HL-60/S4 treated with phorbol 12-myristate 13-acetate at 8.2 ng/mL for 4 days and 3 days (cell line): ENCODE results near the gene HOPX.
"Not testable (repeated sequence)": the region's sequence is repeated elsewhere in the genome, so short reads cannot be mapped to it uniquely, and the experiment has no call there.

Source experiments
- in situ Hi-C: fragments of 300-500 bp; cut with MboI; formaldehyde crosslinking; loops from 2 replicates; pipeline ENCODE4 v1.15.0; 2022; ENCODE audit warnings: low sequenced_read_pairs

HOPX gene

DNA sequence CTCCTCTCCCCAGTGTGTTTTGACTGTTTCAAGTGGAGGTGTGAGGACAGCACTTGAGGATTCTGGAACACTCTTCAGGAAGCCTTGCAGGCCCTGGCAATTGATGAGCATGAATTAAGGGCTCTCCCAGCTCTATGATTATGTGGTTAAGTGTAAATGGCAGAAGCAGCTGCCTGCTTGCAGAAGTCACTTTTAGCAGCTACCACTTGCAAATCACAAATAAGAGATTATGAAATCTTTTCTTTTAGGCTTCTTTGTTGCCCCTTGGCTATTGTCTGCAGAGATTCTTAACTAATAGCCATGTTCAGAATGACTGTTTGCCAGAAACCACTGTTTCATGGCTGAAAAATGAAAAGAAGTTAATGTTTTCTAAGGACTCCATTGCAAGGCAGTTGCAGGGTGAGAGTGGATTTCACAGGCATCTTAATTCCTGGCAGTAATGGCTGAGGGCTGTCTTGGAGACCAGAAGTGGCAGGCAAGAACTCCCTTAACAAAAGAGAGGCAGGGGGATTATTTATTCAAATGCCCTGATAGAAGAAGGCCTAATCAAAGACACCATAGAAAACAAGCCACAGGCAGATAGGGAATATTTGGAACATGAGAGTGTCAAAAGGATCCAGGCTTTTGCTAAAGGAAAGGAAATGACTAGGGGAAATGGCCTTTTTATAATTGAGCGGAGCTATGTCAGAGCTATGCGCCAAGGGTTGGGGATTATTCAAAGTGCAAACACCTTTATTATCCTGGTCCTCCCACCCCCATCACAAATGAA lies 8.3 kb upstream of the HOPX start:
- in situ Hi-C loops, result no loop called here

DNA sequence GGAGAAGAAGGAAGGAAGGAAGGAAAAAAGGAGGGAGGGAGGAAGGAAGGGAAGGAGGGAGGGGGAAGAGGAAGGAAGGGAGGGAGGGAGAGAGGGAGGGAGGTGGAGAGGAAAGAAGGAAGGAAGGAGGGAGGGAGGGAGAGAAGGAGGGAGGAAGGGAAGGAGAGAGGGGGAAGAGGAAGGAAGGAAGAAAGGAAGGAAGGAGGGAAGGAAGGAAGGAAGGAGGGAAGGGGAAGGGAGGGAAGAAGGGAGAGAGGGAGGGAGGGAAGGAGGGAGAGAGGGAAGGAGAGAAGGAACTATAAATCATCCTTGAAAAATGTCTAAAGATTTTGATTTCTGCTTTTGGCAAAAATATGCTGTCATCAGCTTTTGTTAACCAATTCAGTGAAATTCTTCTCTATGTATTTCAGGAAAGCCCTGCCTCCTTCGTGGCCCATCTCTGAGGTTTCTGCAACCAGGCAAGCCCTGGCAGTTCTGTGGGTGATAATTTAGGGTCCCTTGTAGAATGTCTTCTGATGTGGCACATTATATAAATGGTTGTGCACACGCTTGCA lies 7.1 kb upstream of the HOPX start:
- in situ Hi-C loops, result no loop called here

DNA sequence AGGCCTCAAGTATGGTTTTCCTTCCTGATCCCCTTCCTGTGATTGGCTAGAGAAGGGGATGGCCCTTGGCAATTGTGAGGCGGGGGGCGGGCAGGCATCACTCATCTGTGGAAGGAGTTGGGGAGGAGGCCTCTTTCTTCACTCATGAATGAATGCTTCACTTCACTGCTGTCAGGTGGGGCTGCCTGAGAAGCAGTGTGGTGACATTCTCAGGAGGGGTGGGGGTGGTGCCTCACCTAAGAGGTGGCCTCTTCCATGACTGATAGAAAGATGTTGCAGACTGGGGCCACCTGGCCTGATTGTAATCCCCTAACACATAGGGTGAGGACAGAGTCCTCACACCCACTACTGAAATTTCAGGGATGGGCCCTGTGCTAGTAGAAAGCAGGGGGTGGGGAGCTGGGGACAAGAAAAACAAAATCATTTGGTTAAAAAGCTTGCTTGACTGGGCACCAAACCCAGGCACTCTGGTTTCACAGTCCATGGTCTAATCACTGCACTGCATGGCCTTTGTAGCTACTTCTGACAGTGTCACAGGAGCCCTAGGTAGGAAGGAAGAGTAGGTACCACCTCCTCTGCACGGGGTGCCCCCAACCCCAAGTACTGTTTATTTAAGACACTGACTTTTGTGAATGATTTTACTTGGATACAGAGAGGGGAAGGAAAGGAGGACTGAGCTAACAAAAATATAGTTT lies 5.6 kb upstream of the HOPX start:
- in situ Hi-C loops, result no loop called here

DNA sequence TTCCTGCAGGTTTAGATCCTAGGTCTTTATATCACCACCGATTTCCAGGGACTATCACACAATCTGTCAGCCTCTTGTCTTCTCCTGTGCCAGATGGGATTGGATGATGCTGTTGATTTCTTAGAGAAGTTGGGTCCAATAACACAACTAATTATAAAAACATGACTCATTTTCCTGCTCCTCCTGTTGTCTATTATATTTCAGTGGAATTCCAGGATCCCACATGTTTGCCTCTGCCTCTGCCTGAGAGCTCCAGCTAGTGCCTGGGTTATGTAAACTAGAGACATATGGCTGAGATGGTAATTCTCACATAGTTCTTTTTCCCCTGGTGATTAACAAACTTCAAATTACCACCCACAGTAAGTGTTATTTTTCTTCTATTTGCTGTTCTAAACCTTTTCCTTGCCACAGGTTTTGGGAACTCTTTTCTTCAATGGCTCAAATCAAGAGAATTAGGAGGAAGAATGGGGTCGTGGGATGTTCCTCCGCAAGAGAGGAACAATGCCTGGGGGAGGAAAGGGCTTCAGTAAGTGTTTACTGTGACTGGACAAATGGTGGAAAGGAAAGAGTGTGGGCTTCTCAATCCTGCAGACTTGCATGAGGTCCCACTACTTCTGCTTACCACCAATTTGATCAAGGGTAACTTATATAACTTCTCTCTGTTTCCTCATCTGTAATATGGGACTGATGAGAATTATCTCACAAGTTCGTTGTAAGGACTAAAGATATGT lies 3.4 kb upstream of the HOPX start:
- in situ Hi-C loops, result no loop called here

DNA sequence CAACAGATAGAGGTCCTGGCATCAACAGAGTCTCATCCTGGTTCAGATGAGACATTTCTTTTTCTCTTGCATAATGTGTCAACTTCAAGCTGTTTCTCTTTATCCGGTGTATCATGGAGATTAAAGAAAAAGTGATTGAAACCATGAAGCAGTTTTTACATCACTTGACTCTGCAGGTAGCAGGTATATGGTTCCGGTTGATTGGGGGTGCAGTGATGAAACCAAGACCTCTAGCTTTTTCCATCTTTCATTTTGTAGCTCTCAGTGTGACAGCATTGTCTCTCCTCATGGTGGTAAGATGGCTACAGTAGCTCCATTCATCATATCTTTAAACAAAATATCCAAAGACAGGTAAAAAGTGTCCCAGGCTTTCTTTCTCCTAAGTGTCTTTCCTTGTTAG lies 2.4 kb upstream of the HOPX start:
- in situ Hi-C loops, result no loop called here

DNA sequence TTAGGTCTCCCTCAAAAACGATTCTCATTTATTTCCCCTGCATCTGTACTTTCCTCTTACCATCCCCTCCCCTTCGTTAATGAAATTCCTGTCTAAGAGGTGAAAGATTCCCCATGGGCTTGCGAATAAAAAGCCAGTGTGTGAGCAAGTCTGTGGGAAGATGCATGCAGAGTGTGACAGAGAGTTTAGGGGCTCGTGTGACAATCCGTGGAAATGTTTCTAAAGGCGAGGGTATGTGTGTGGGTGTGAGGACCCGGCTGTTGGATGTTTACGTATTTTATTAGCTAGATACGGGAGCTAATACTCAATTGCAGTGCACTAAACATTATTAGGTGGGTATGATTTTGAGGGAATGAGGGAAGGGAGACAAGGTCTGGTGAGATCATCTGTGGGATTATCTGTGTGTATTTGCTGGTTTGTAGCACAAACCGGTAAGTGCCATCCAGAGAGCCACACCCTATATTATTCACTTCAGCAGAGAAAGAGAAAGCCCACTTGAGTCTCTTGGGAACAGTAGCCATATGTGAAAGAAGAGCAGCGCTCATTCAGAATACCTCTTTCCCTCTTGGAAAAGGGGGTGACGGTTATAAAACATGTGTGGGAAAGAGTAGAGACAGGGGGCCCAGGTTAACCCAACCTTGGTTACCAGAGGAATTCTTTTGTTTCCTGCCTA lies 893 bp upstream of the HOPX start:
- in situ Hi-C loops, result no loop called here

DNA sequence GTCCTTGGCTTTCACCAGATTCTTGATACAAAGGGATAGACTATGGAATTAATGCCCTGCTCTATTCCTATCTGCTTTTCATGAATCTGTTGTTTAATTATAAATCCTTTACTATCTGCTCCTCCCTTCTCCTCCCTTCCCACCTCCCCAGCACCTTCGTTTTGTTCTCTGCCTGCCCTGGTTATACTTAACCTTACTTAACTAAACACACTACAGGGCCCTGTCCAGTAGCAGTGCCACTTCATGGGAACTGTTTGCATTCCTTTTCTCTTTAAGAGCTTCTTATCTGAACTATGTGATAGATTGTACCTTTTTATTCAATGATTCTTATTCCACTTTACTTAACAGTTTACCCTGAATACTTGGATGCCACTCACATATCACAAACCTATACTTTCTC lies 830 bp downstream of the HOPX start:
- in situ Hi-C loops, result no loop called here

DNA sequence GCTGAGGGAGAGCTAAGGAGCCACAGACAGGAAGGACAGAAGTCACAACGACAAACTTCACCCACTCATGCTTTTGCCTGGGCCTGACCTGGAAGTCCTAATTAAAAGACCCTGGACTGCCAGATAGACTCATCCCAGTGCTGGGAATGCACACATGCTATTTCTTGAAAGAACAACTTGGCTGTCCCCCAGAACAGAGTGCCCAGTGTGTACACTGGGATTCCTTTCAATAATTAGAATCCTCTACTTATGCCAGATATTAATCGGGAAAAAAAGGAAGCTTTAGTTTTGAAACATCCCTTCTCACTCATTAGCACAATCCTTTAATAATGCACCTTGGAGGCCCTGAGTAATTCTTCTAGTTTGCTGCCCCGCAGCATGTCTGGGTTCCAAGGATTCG lies 3.4 kb downstream of the HOPX start:
- in situ Hi-C loops, result no loop called here

DNA sequence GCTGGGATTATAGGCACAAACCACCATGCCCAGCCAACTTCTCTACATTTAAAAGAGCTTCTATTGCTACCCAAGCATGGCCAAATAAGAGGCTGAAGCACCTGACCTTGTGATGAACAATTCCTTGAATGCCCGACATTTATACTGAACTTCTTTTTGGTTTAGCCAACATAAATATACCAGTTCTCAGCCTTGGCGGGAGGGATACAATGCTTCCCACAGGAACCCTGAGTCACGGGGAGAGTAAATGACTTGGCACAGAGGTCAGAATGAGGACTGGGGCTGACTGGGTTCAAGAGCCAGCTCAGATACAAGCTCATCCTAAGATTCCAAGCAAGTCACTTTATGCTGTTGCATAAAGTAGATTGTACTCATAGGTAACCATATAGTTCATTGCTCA lies 6.1 kb downstream of the HOPX start:
- in situ Hi-C loops, result no loop called here

DNA sequence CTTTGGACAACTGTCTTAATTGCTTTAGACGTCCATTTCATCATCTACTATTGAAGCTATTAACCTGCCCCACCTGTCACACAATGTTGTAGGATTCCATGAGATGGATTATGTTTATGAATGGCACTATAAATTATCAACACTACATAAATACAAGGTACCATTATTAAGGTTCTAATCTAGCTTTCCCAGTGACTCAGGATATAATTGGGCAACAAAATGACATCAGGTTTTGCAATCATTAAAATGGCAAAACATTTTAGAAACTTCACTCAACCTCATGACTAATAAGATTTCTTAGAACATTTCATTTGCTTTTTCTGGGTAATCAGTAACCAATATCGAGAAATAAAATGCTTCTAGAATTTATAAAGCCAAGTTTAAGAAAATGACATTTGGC lies 9.2 kb downstream of the HOPX start:
- in situ Hi-C loops, result no loop called here

DNA sequence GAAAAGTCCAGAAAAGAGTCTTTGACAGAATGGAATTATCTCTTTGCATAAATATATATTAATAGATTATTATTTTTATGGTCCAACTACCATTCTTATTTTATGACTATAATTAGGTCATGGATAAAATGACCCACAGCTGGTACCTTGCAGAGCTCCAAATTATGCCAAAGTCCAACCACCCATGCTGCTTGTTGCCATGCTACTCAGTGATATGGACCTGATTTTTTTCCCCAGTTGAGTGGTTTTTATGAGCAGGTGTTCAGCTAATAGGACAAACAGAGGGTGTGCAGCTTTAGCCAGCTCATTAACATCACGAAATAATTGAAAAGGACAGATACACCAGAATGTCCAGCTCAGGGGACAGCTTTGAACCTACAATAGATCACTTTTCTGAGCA lies 9.7 kb downstream of the HOPX start:
- in situ Hi-C loops, result no loop called here

DNA sequence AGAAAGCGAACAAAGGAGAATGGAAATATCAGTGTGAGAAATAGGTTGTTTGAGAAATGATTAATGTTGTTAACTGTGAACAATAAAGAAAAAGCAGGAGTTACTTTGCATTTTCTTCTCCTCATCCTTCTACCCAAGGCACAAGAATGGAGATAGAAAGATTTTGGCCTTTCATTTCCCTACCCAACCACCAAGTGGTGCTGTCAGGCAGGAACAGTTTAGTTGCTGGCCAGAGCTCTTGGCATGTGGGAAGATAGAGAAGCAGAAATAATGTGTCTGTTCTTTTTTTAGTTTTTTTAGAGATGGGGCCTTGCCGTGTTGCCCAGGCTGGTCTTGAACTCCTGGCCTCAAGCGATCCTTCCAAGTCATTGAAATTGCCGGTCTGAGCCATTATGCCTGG lies 12.8 kb downstream of the HOPX start:
- in situ Hi-C loops, result no loop called here

DNA sequence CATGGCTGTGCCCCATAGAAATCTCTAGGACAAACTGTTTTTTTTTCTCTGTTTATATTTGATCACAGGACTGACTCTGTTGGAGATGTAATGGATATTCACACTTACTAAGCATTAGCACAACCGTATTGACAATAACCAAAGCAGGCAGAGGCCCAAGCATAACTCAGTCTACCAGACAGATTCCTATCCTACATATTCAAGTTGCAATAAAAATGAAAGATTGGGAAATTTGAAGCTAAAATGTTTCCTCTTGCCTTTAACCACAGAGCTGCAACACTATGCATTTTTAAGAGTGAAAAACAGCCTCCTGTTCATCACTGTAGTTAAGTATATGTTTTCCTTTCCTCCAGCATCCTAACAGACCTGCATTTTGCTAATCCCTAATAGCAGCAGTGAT lies 13.7 kb downstream of the HOPX start:
- in situ Hi-C loops, result not testable (repeated sequence)

DNA sequence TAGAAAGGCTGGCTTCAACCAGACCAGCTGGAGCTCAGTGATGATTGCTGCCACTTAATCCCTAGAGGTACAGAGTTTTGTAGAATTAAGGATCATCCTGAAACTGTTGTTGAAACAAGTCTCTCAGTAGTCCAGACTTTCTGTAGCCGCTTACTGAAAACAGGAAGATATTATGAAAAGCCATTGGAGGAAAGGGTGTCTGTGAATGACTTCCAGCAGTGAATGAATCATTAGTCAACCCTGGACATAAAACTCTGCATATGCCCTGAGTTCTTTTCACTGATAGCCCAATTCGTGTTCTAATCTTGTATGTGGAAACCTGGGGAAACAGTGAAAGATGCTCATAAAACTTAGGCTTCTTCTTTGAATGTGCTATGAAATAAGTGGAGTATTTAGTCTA lies 14.8 kb downstream of the HOPX start:
- in situ Hi-C loops, result no loop called here

DNA sequence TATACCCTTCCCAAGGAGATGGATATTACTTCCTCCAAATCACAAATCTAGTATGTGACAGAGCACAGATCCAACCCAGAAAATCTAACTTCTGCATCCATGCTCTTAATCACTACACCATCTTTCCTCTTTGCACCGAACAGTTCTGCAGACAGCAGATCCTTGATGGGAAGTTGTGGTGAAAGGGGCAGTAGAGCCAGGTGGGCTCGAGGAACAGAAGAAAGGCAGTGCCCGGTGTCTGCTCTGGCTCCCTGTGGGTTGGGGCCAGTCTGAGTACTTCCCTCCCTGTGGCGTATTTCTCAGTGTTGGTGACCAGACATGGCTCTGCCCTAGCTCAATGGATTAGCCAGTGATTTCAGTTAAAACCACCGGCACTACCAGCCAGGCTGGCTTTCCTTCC lies 15.3 kb downstream of the HOPX start:
- in situ Hi-C loops, result no loop called here

DNA sequence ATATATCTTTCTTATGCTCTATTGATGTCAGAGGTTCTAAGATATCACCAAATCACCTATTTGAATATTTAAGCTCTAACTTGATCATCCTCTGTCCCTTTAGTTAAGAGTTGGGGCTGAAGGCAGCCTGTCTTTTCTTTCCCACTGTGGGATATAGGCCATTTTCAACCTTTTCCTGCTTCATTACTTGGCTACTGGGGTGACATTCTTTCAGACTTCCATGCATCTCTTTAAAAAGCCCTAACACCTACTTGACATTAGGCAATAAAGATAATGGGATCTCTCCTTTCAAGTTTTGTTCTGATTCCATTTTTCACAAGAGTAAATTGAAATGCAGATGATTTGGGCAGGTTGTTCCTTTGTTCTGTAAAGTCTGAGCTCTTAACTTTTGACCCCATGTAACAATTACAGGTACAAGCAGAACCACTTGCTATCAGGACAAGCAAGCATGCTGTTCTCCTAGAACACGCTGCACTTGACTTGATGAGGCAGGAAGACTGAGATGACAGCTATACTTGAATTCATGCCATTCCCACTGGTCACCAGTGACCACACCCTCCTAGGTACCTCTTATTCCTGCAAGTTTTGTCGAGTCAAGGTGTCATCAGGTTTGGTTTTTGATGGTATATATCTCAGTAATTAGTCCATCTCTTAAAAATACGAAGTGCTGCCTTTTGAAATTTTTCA lies 18.2 kb downstream of the HOPX start:
- in situ Hi-C loops, result no loop called here

DNA sequence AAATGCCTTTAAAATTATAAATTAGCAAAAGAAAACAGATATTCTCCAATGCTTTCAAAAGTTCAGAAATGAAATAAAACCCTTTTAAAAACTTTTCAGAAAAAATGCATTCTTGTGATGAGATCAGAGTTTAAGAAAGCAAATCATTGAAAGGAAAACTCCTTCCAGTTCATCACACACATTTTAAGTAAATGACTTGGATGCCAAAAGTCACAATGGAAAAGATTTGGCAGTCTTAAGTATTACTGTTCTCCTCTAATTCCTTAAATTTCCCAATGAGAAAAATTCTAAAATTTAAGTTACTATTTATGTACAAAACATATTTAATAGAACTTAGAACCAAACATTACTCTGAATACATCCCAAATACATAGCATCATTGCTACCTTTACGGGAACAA lies 21.1 kb downstream of the HOPX start:
- in situ Hi-C loops, result no loop called here

DNA sequence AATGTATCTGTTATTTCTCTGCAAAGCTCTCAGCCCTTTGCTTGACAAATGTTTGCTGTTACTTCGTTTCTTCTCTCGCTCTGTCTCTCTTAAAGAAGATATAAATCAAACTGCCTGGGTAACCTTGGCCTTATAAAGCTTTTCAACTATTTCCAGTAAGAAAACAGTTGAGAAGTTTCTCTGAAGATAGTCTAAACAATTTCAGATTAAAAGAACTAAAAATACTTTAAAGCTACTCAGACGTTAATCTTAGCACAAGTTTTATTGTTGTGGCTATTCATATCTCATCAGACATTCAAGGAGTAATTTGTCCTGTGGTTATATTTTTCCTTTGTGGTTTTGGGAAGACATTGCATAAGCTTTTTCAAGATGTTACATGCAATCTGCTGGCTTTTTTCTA lies 22.6 kb downstream of the HOPX start:
- in situ Hi-C loops, result no loop called here

DNA sequence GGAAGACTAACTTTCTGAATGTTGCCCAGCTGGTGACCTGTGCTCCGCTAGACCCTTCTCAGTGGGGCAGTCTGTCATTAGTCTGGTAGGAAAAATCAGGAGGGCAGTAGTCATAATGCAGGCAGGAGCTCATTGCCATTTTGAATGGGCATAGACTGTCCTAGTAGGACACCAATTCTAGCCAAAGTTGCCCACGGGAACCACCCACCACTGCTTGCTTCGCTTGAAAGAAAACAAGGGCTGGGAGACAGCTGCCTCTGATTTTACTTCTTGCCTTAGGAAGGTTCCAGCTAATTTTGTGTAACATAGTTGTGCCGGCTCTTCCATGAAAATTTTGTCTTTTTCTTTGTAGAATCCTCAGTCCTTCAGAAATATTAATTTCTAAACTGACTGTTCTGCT lies 23.3 kb downstream of the HOPX start:
- in situ Hi-C loops, result no loop called here

DNA sequence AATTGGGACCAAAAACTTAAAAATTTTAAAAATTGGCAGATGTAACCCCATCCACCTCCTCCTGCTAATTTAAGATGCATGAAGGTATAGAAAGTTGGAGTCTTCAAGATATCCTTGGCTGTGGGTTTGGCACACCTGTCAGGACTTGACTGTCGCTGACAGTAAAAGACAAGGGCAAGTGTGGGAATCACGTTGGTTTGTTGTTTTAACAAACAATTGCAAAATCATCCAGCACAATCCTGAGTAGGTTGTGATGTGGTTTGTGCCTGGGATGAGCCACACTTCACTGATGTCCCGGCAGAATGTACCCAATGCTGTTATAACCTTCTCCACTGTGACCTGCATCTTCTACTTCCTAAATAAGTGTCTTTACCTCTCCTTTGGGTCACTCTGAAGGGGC lies 24.0 kb downstream of the HOPX start:
- in situ Hi-C loops, result no loop called here

DNA sequence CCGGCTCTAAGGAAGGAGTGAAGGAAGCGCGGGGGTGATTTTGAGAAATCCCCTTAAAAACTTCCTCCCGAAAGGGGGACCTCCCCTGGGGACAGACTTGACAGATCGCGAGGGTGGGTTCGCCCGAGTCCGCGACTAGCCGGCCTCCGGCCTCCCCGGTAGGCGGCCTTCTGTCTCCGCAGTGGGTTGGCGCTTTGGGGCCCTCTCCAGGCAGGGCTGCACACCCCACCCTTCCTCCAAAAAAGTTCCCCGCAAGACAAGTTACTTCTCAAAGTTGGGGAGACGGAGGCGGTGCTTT lies 24.8 kb downstream of the HOPX start:
- in situ Hi-C loops, result no loop called here
